GM11168 (cell line): ENCODE data around the gene MYH9.

Source experiments
- in situ Hi-C: fragments of 300-500 bp; cut with MboI; formaldehyde crosslinking; loops from one replicate; pipeline ENCODE4 v1.12.0; 2022; ENCODE audit warnings: low sequenced_read_pairs; ENCODE audit not compliant: unreplicated experiment

Gene MYH9

GRCh38 chr22:36321797-36322601, 65.8 kb downstream of the MYH9 start:
- in situ Hi-C loops, result no loop called here

GRCh38 chr22:36320553-36320952, 67.2 kb downstream of the MYH9 start:
- in situ Hi-C loops, result no loop called here

GRCh38 chr22:36319595-36320497, 67.9 kb downstream of the MYH9 start:
- in situ Hi-C loops, result no loop called here

- in situ Hi-C loops, result no loop called here
These were observed 69.3 kb downstream of the MYH9 start for GRCh38 chr22:36318442-36318841.

GRCh38 chr22:36317658-36318271, 70.0 kb downstream of the MYH9 start:
- in situ Hi-C loops, result no loop called here

- in situ Hi-C loops, result no loop called here
These were observed 71.3 kb downstream of the MYH9 start for GRCh38 chr22:36316419-36316818.

GRCh38 chr22:36315325-36315724, 72.4 kb downstream of the MYH9 start:
- in situ Hi-C loops, result no loop called here

GRCh38 chr22:36311386-36312085, 76.2 kb downstream of the MYH9 start:
- in situ Hi-C loops, result no loop called here

- in situ Hi-C loops, result no loop called here
These were observed 78.9 kb downstream of the MYH9 start for GRCh38 chr22:36308880-36309279.

- in situ Hi-C loops, result no loop called here
These were observed 81.5 kb downstream of the MYH9 start for GRCh38 chr22:36306227-36306626.

- in situ Hi-C loops, result no loop called here
These were observed 82.0 kb downstream of the MYH9 start for GRCh38 chr22:36305813-36306212.

- in situ Hi-C loops, result no loop called here
These were observed 83.3 kb downstream of the MYH9 start for GRCh38 chr22:36304429-36304828.

GRCh38 chr22:36303874-36304273, 83.9 kb downstream of the MYH9 start:
- in situ Hi-C loops, result no loop called here

- in situ Hi-C loops, result no loop called here
These were observed 84.7 kb downstream of the MYH9 start for GRCh38 chr22:36303115-36303467.

- in situ Hi-C loops, result no loop called here
These were observed 85.2 kb downstream of the MYH9 start for GRCh38 chr22:36302439-36303114.

- in situ Hi-C loops, result no loop called here
These were observed 85.9 kb downstream of the MYH9 start for GRCh38 chr22:36301851-36302250.

- in situ Hi-C loops, result no loop called here
These were observed 86.4 kb downstream of the MYH9 start for GRCh38 chr22:36301384-36301828.

- in situ Hi-C loops, result no loop called here
These were observed 87.2 kb downstream of the MYH9 start for GRCh38 chr22:36300396-36301212.

- in situ Hi-C loops, result loop anchor here (5.0 kb wide), 1 partner anchor 172 kb away; no protein-coding TSS in a partner anchor
These were observed 87.9 kb downstream of the MYH9 start for GRCh38 chr22:36299911-36300310.
